Measurements from ENCODE around the gene LY6G6D.
"Not testable (repeated sequence)": the region's sequence is repeated elsewhere in the genome, so short reads cannot be mapped to it uniquely, and the experiment has no call there.

The LY6G6D gene

DNA sequence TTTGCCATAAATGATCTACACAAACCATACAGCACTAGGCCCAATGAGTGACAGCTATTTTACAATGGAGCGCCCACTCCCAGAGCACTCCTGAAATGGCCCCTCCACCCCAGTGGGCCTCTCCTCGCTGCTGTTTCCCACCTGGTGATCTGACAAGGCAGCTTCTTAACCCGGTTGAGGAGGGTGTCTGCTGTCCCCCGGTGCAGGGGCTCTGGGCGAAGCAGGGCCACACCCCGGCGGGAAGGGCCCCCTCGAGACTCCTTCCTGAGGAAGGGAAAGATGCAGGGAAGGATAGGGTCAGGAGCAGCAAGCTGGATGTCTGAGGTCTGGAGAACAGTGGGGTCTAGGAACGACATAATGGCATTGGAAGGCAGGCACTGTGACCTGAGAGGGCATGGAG lies 22.3 kb upstream of the LY6G6D start:
- no peak for DNase-seq

- no peak for DNase-seq
These were observed 21.6 kb upstream of the LY6G6D start for GRCh38 chr6:31693535-31693934.

DNA sequence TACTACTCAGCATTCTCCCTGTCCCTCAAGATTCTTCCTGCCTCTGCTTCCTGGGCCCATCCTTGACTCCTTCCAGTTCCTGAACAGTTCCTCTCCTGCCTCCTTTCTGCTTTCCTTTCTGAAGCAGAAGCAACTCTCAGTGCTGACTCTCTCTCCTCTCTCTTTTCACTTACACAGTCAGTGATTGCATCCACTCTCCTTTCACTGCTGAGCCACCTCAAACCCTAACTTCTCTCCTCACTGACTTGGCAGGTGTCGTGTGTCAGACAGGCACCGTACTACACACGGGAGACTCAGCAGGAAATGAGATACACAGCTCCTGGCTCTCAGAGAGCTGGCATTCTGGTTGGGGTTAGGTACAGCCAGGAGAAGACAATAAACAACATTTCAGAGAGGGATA lies 17.6 kb upstream of the LY6G6D start:
- DNase-seq: no peak

GRCh38 chr6:31700740-31701401 lies 14.3 kb upstream of the LY6G6D start:
- no peak for DNase-seq

- DNase-seq: no peak
These were observed 13.3 kb upstream of the LY6G6D start for GRCh38 chr6:31701666-31702404.

DNA sequence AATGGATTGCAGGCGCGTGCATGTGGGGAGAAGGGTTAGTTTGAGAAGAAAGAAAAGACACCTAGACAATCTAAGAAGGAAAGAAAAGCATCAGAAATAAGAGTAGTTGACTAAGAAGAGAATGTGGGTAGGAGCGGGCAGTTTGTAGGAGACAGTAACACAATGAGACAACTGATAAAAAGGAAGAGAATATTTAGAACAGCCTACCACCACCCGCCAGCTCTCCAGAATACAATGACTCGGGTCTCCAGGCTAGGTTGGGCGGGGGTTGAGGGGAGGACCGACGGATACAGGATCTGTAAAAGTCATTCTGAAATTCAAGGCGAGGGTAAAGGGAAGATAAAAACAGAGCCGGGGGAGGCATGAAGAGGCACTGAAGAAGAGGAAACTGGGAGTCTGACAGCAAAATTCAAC lies 12.7 kb upstream of the LY6G6D start:
- DNase-seq: no peak

GRCh38 chr6:31702819-31703716 lies 12.1 kb upstream of the LY6G6D start, which contains the start of gene ABHD16A:
Gene ABHD16A, minus strand, starts transcription at chr6:31703324. Its CDS starts 43 bp downstream, at chr6:31703281.
- DNase-seq: peak; percentile 93

DNA sequence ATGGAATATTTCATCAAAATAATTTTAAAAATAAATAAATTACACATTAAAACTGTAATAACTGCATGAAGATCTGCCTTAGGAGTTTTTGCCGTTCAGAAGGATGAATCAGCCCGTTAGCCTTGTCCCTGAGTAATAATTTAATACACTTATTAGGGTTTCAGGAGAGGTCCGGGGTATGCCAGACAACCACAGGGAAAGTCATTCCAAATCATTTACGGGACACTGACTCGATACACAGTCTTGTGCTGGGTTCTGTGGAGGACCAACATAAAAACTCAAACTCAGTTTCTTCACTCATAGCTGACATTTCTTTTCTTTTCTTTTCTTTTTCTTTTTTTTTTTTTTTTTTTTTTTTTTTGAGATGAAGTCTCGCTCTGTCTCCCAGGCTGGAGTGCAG lies 9.2 kb upstream of the LY6G6D start:
- no peak for DNase-seq

DNA sequence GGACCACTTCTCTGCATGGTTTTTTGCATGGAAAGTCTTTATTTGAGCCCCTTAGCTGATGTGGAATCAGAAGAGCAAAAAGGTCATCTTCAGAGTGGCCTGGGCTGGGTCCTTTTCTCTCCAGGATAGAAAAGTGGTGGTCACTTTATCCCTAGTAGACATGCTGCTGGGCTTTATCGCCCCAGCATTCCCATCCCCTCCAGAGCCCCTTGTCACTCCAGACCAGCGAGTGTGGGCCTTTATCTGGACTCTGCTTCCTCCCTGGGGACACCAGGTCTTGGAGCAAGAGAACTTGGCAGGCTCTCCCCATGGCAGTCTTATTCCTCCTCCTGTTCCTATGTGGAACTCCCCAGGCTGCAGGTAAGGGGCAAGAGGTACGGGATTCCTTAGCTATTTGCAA lies 8.5 kb upstream of the LY6G6D start, which contains the start of gene LY6G6F:
Gene LY6G6F (plus strand): TSS at position 268 of the 400 bp plus-strand sequence. CDS start 41 bp downstream, at position 309.
- DNase-seq: no peak

GRCh38 chr6:31707701-31708100 lies 7.4 kb upstream of the LY6G6D start:
- DNase-seq: no peak

DNA sequence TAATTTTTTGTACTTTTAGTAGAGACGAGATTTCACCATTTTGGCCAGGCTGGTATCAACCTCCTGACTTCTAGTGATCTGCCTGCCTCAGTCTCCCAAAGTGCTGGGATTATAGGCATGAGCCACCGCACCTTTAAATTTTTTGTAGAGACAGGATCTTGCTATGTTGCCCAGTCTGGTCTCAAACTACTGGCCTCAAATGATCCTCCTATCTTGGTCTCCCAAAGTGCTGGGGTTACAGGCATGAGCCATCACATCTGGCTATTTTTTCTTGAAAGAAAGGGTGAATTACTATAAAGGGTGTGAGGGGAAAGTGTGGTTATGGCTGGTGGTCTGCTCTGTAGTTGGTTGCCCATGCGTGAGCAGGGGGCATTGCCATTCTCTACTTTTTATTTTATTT lies 6.9 kb upstream of the LY6G6D start:
- DNase-seq: no peak

GRCh38 chr6:31709157-31709556 lies 6.0 kb upstream of the LY6G6D start:
- DNase-seq: not testable (repeated sequence)

- DNase-seq: no peak
These were observed 4.5 kb upstream of the LY6G6D start for GRCh38 chr6:31710523-31711219.

GRCh38 chr6:31711233-31711632 lies 3.9 kb upstream of the LY6G6D start:
- DNase-seq: no peak

GRCh38 chr6:31712296-31712695 lies 2.9 kb upstream of the LY6G6D start:
- no peak for DNase-seq

GRCh38 chr6:31713465-31713864 lies 1.7 kb upstream of the LY6G6D start:
- no peak for DNase-seq

- no peak for DNase-seq
These were observed 1.0 kb upstream of the LY6G6D start for GRCh38 chr6:31713991-31714684.

DNA sequence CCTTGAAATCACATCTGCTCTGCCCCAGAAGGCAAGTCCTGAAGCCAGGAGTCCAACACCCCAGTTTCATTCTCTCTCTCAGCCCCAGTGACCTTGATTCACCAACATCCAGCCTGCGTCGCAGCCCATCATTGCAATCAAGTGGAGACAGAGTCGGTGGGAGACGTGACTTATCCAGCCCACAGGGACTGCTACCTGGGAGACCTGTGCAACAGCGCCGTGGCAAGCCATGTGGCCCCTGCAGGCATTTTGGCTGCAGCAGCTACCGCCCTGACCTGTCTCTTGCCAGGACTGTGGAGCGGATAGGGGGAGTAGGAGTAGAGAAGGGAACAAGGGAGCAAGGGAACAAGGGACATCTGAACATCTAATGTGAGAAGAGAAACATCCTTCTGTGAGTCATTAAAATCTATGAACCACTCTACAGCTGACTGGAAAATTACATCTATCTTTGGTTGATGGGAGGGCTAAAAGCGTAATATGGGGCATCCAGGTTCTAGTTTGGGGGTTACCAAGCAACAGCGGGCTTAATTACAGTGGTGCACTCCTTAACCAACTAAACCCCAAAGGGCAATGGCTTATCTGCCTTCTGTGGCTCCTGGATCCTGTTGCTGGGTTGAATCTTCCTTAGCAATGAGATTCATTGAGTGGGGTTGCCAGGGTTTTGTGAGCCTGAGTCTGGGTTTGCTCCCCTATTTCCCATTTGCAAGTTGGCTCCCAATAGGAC lies 2.5 kb downstream of the LY6G6D start:
- DNase-seq: no peak

DNA sequence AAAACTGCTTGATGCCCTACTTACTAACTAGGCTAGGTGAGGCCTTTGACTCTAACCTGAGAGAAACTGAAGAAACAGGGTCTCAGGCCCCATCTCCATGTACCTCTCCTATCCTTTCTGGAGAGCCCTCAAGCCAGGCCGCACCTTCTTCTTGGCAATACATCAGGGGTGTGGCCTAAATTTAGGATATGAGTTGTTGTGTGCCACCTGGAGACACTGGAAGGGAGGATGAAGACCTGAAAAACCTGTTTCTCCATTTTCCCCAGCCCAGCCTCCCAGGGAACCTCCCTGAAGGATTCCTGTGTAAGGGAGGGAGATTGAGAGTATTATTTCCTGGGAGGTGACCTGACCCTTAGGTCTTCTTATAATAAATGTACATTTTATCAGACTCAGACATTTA lies 3.1 kb downstream of the LY6G6D start:
- DNase-seq: no peak

GRCh38 chr6:31719001-31719400 lies 3.9 kb downstream of the LY6G6D start:
- DNase-seq: no peak

GRCh38 chr6:31720196-31720770 lies 5.1 kb downstream of the LY6G6D start:
- no peak for DNase-seq

Data from kidney glomerular epithelial cell (primary cell).